Stimulated activated CD8-positive, alpha-beta memory T cell treated with anti-CD3 and anti-CD28 coated beads, Interleukin-7, amount 100 ng/mL, for 1 hour (primary cell): ENCODE results near the gene EYA4.
"Not testable (repeated sequence)": the region's sequence is repeated elsewhere in the genome, so short reads cannot be mapped to it uniquely, and the experiment has no call there.

Experiments used
- DNase-seq, 2 donors: peaks; one replicate each; pipeline ENCODE4 v3.0.0-alpha.2; 2020; ENCODE audit warnings: low read depth in 2 of 2

Gene EYA4

GRCh38 chr6:133350928-133351327, 109.8 kb downstream of the EYA4 start:
- no peak for DNase-seq

- DNase-seq, result no peak
These were observed 110.9 kb downstream of the EYA4 start for GRCh38 chr6:133352046-133352445.

DNA sequence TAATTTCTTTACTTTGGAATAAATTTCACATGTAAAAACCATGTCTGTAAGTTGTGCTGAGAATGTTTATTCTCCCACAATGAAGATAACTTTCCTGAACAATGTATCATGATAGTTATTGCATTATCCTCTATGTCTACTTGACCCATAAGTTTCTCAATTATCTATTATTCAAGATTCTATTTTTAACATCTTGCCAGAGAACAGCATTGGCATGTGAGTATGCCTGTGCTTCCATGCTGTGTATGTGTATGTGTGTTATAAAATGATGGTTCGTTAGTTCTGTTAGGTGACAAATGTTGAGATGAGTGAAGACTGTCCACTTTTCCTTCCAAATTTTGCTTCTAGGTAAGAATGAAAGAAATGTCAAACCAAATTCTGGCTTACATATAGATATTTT, 111.9 kb downstream of the EYA4 start:
- no peak for DNase-seq

GRCh38 chr6:133355922-133356321, 114.8 kb downstream of the EYA4 start:
- DNase-seq, result no peak

- no peak for DNase-seq
These were observed 117.5 kb downstream of the EYA4 start for GRCh38 chr6:133358574-133359150.

DNA sequence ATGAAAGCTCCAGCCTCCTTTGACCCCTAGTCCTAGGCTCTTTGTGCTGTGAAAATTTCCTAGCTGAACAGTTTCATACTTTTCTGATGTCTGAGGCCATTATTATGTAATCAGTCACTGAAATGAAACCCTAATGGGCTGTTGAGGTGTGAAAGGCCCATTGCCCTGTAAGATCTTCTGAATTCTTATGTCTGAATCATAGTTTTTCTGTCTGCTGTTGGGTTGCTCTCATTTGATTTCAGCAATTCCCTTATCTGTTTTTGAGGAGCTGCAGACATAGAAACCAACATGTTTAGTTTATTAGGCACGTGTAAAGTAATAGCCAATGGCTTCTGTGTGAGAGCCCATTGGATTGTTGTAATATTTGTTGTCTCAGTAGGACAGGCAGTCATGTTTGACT, 118.1 kb downstream of the EYA4 start:
- no peak for DNase-seq

DNA sequence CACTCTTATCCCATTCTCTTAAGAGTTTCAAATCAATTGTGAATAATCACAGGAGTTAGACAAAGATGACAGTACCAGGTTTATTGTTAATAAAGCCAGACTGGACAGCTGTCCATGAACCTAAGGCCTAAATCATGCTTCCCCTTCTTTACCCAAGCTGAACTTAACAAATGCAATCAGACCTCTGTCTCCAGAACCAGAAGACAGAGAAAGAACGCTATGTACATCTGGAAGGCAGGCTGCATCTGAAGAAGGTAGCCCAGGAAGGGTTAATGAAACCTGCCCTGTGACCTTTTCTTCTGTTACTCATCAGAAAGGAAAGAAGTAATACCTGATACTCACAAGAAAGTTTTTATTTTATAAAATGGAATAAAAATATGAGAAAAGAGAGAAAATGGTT, 118.6 kb downstream of the EYA4 start:
- no peak for DNase-seq

- DNase-seq, result no peak
These were observed 119.0 kb downstream of the EYA4 start for GRCh38 chr6:133360194-133360593.

- no peak for DNase-seq
These were observed 121.7 kb downstream of the EYA4 start for GRCh38 chr6:133362813-133363212.

DNA sequence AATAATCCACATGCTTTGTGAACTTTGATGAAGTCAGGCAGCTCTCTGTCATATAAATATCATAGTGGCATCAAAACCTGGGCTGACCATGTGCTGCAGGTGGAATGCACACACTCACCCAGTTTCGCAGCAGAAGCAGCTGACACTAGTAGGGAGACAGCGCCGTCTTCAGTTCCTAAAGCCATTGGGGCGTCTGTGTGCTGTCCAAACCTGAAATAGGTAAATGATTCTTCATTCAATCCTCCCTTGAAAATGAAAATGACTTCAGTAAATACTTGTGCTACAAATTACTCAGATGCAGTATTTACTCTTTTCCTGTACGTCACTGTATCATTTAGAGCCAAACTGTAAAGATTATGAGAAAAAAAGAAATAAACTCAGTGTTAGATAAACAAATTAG, 127.5 kb downstream of the EYA4 start:
- no peak for DNase-seq

DNA sequence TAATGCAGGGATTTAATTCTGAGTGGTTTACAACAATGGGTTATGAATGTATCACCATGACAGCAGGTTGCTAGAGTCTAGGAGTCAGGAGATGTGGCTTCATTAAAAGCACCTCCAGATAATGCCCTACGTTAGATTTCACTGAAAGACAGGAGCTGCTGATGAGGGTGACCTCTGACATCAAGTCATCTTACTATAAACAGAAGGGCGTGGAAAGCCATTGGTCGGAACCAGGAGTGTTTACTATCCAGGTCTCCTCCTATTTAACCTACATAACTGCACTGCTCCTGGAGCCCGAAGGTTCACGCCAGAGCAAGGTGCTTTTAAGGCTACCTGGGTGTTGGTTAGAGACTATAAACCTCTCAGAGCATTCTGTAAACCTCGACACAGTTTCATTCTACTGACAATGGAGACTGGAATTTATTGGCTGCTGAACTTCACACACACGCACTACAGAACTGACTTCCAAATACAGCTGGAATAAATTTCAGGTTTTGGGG, 128.7 kb downstream of the EYA4 start:
- no peak for DNase-seq

DNA sequence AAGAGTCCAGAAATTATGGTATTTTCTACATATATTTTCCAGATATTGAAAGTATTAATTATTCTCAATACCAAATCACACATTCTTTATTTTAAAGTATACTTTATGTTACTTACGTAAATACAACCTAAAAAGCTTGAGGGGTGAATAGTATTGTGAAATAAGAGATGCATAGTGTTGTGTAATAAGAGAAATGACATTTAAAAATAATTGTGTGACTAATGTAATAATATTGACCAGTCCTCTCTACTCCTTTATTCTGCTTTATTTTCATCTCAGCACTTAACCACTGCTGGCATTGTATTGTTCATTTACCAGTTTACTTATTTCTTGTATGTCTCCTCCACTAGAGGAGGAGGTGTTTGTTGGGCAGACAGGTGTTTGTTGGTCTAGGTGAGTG, 135.6 kb downstream of the EYA4 start:
- no peak for DNase-seq

DNA sequence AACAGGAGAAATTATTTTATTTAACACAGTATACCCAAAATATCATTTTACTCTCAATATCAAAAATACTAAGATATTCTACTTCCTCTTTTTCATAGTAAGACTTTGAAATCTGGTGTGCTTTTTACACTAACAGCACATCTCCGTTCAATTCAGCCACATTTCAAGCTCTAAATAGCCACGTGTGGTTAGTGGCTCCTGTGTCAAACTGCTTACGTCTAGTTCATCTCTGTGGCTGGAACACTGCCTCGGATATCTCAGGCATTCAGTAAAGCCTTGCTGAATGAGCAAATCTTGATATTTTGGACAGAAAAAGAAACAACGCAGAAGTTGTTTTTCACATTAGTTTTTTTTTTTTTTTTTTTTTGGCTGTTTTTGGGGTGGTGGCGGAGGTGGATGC, 136.1 kb downstream of the EYA4 start:
- DNase-seq, result no peak

GRCh38 chr6:133380047-133380446, 138.9 kb downstream of the EYA4 start:
- DNase-seq, result no peak

GRCh38 chr6:133380723-133381122, 139.6 kb downstream of the EYA4 start:
- no peak for DNase-seq

GRCh38 chr6:133388731-133389130, 147.6 kb downstream of the EYA4 start:
- DNase-seq, result no peak

GRCh38 chr6:133390168-133390567, 149.0 kb downstream of the EYA4 start:
- DNase-seq, result no peak

DNA sequence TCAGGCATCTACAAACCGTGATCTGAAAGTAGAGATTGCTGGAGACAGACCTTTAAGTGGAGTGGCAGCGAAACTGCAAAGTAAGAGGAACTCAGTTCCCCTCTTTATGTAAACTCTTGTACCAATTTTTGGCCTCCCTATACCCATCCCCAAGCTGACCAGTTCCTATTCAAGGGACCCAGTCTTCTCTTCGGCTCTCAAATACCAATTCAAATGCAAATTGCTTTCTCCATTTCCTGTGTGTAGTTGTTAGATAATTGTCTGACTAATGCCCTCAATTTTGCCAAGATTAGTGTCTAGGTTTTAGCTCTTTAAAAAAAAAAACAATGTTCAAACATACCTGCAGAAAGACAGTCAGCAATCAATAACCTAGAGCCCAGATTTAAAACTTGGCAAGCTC, 150.9 kb downstream of the EYA4 start:
- DNase-seq, result no peak

GRCh38 chr6:133392641-133393040, 151.5 kb downstream of the EYA4 start:
- DNase-seq, result no peak

DNA sequence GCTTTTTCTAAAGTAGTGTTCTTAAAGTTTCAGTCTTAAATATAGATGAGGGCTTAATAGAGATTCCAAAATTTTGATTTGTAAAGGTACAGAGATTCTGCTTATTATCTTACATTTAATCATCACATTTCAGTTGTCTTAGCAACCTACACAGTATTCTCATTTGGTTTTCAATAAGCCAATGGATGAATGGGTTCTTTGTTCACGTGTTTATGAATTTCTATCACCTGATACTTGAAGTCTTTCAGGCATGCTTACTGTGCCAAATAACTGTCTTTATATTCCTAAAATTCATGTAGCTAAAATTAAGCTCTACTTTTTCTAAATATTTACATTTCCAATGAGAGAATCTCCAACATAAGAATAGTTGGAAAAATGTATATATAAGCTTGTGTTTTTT, 152.7 kb downstream of the EYA4 start:
- DNase-seq, result no peak

DNA sequence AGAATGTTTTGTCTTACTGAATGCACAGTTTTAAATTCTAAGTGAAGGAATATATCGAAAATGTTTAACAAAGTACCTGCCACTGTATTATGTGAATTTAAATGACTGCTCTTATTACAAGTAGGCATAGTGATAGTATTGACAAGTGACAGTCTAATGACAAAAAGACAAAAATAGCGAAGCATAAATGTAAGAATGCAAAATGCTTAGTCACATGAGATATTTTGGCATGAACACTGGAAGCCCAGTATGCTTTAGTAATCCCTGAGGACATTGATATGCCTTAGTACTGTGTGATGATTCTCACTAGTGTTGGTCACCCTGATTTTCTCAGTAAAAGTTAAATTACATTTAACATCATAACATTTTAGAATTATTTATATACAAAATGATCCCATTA, 153.5 kb downstream of the EYA4 start:
- DNase-seq, result no peak

GRCh38 chr6:133396233-133396983, 155.3 kb downstream of the EYA4 start:
- no peak for DNase-seq

GRCh38 chr6:133396984-133397348, 155.8 kb downstream of the EYA4 start:
- DNase-seq, result no peak

GRCh38 chr6:133397601-133398000, 156.4 kb downstream of the EYA4 start:
- not testable (repeated sequence) for DNase-seq
